ENCODE results near the gene SPINT2.

SPINT2 gene

DNA sequence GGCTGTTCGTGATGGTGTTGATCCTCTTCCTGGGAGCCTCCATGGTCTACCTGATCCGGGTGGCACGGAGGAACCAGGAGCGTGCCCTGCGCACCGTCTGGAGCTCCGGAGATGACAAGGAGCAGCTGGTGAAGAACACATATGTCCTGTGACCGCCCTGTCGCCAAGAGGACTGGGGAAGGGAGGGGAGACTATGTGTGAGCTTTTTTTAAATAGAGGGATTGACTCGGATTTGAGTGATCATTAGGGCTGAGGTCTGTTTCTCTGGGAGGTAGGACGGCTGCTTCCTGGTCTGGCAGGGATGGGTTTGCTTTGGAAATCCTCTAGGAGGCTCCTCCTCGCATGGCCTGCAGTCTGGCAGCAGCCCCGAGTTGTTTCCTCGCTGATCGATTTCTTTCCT, 27.5 kb downstream of the SPINT2 start:
- DNase-seq (ENCODE audit: low read depth in 2 of 3, low spot score in 2 of 3): no peak

DNA sequence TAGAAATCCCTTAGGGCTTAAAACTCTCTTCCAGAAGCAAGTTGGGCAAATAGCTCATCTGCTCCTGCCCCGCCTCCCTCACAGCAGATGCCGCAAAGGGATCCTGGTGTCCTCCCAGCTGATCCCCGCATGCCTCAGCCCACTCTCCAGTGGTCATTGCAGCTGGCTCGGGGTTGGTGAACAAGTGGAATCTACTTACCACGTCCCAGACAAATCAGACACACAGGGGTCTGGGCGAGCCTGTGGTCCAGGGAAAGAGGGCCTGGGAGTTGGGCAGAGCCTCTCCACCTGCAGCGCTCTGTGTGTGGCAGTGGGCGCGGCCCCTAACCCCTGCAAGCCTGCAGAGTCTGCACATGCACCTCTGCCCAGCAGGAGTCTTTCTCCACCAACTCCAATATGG, 28.9 kb downstream of the SPINT2 start:
- no peak for DNase-seq (ENCODE audit: low read depth in 2 of 3, low spot score in 2 of 3)

GRCh38 chr19:38294090-38294489, 29.7 kb downstream of the SPINT2 start:
- DNase-seq (ENCODE audit: low read depth in 2 of 3, low spot score in 2 of 3): no peak

- no peak for DNase-seq (ENCODE audit: low read depth in 2 of 3, low spot score in 2 of 3)
These were observed 34.7 kb downstream of the SPINT2 start for GRCh38 chr19:38298821-38299680.

DNA sequence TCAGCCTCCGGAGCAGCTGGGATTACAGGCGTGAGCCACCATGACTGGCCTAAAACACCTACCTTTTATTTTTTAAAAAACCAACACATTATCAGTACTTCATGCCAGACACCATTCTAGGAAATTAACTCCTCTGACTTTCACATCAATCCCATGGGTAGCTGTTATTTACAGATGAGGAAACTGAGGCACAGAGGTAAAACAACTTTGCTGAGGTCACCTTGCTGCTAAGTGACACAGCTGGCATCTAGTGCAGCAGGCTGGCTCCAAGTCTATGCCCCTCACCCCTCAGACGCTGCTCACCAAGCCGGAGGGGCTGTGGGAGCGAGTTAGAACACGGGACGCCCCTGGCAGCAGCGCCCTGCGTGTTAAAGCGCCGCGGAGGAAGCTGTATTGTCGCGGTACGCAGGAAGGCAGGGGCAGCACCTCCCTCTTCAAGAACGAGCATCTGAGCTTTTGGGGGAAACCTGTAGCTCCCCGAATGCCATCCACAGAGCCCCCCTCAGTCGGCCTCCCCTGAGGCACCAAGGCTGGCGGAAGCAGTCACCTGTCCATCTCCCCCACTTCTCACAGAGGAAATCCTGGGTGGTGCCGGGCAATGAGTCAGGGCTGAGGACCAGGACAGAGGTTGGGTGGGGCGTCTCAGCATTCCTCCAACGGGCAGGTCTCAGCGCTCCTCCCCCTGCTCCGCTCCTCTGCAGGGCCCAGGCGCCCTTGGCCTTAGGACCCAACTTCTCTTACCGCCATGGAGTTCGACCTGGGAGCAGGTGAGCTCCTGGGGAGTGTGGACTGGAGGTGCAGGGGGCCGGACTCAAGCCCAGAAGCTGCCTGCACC, 39.4 kb downstream of the SPINT2 start, which contains the start of gene C19orf33:
C19orf33 (plus strand) TSS at position 735 of the 835 bp plus-strand sequence; CDS start at position 746, 11 bp downstream.
- DNase-seq (ENCODE audit: low read depth in 2 of 3, low spot score in 2 of 3): no peak

- no peak for DNase-seq (ENCODE audit: low read depth in 2 of 3, low spot score in 2 of 3)
These were observed 40.0 kb downstream of the SPINT2 start for GRCh38 chr19:38304352-38304865.

DNA sequence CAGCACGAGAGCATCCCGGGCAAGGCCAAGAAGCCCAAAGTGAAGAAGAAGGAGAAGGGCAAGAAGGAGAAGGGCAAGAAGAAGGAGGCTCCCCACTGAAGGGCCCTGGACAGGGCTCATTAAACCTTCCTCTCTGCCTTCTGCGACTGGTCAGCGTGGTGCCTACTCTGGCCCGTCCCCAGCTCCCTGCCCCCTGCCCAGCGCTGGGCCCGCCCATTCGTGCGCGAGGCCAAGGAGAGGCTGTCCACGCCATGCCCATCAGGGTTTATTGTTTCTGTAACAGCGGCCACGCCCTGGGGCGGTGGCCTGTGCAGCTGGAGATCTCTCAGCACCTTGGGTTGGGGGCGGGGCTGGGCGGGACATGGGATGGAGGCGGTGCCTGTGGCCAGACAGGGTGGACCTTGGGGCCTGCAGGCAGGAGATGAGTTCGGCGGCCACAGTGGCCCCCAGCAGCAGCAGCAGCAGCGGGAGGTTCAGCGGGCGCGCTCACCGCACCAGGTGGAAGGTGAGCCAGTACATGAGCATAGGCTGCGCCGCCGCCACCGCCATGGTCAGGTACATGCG, 40.6 kb downstream of the SPINT2 start:
- DNase-seq (ENCODE audit: low read depth in 2 of 3, low spot score in 2 of 3): no peak

GRCh38 chr19:38306236-38306635, 41.9 kb downstream of the SPINT2 start:
- no peak for DNase-seq (ENCODE audit: low read depth in 2 of 3, low spot score in 2 of 3)

DNA sequence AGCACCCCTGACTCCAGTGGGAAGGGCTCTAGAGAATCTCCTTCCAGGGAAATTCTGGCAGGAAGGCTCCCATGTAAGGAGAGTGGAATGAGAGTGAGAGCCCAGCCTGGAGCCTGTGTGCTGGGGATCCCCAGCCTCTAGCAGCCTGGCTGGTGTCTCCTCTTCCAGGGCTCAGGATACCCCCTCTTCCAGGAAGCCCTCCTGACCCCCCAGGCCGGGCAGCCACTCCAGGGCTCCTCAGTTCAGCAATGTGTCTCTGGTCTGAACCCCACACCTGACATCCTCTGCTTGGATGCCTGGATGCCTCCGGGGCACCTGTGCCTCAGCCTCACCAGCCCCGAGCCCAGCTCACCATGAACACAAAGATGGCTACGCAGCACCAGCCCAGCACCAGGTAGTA, 42.7 kb downstream of the SPINT2 start:
- no peak for DNase-seq (ENCODE audit: low read depth in 2 of 3, low spot score in 2 of 3)

GRCh38 chr19:38307597-38307996, 43.2 kb downstream of the SPINT2 start:
- no peak for DNase-seq (ENCODE audit: low read depth in 2 of 3, low spot score in 2 of 3)

- no peak for DNase-seq (ENCODE audit: low read depth in 2 of 3, low spot score in 2 of 3)
These were observed 43.8 kb downstream of the SPINT2 start for GRCh38 chr19:38308006-38308766.

DNA sequence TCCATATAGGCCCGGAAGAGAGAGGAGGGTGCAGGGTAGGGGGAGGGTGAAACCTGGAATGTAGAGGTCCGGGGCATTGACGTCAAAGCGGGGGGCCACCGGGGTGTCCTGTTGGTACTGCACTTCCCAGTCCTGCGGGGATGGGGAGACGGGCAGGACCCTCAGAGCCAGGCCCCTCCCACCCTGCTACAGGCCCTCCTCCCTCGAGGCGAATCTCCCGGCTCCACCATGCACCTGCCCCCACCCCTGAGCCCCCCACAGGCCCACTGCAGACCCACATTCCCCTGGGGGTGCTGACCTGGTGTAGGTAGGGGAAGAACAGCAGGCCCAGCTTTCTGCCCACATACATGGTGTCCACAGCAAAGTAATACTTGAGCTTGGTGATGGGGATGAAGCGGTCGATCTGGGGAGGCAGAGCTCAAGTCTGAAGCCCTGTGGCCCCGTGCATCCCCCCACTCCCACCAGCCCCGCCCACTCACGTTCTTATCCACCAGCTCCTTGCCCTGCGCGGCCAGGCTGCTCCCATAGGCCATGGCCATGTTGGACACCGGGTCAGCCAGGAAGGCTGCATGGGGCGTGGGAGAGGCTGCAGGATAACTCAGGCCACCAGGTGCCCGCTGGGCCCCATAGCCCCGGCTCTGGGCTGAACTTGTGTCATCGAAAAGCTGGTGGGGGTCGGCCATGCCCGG, 44.7 kb downstream of the SPINT2 start:
- no peak for DNase-seq (ENCODE audit: low read depth in 2 of 3, low spot score in 2 of 3)

GRCh38 chr19:38309615-38310278, 45.4 kb downstream of the SPINT2 start:
- no peak for DNase-seq (ENCODE audit: low read depth in 2 of 3, low spot score in 2 of 3)

GRCh38 chr19:38310279-38310670, 45.9 kb downstream of the SPINT2 start:
- DNase-seq (ENCODE audit: low read depth in 2 of 3, low spot score in 2 of 3): no peak

- no peak for DNase-seq (ENCODE audit: low read depth in 2 of 3, low spot score in 2 of 3)
These were observed 46.6 kb downstream of the SPINT2 start for GRCh38 chr19:38310986-38311385.

- DNase-seq (ENCODE audit: low read depth in 2 of 3, low spot score in 2 of 3): peak; percentile 75 to 95 (median 90)
These were observed 51.5 kb downstream of the SPINT2 start, which contains the start of gene YIF1B for GRCh38 chr19:38315657-38316476. Gene YIF1B (minus strand): TSS chr19:38315947. CDS start chr19:38315917, 30 bp downstream.

GRCh38 chr19:38316477-38317067, 52.2 kb downstream of the SPINT2 start:
- DNase-seq (ENCODE audit: low read depth in 2 of 3, low spot score in 2 of 3): no peak

- DNase-seq (ENCODE audit: low read depth in 2 of 3, low spot score in 2 of 3): no peak
These were observed 52.8 kb downstream of the SPINT2 start for GRCh38 chr19:38317104-38317612.
